HG03159 (cell line): ENCODE results near the gene CALD1.
"Not testable (repeated sequence)": the region's sequence is repeated elsewhere in the genome, so short reads cannot be mapped to it uniquely, and the experiment has no call there.

Experiments used
- ATAC-seq: cut with Tn5 transposase; IDR thresholded peaks from one replicate; pipeline ENCODE4 v1.9.1; 2021; ENCODE audit warnings: mild to moderate bottlenecking, moderate library complexity; ENCODE audit not compliant: unreplicated experiment

CALD1 gene

DNA sequence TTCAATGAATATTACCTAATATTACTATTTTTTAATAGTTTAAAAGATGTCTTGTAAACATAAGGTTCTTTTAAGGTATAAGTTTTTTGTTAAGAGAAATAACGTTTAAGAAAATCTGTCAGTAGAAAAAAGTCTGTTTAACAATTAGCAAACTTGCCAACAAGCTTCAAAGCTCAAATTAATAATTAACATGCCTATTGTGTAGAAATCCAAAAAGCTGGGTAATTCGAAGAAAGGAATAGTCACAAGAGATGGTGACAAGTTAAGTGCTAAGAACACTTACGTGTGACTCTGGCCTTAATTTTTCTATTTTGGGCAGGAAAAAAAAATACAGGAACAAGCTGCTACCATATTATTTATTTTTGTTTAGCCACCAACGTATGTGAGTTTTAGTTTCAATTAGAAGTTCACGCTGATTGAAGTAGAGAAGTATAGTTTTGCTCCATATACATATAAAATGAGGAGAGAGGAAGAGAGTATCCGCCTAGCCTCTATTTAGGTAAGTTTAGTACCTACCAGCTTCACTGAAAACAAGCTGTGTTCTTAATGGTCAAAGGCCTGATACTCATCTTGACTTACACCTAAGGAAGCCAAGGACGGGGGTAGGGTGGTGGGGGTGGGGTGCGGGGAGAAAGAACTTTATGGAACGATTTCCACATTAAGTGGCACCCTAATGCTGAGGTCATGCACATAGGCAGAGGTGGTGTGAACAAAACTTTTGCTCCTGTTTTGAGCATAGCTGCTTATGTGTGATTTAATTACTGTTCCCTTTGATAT, 163.4 kb downstream of the CALD1 start:
- ATAC-seq, result no peak

DNA sequence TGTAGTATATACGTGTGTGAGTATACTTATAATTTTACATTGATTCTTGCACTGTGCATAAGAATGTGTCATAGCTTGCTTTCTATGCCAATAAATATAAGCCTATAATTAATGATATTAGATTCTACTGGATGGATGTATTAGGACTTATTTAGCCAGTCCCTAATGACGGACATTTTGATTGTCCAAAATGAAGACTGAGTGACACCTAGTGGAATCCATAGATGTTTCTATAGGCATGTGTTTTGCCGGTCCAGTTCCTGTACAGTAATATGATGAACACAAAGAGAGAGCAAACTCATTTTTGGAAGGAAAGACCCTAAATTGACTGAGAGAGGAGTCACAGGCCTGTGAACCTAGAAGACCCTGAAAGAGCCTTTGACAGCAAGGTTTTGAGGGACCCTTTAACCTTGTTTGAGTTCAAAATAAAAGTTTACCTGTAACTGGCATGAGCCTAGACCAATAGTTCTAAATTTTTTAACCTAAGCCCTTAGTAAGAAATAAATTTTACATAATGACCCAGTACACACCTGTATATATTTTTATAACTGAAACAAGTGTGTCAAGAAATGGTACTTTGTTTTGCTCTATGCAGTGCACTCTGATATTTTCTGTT, 164.5 kb downstream of the CALD1 start:
- ATAC-seq, result peak; percentile 67

DNA sequence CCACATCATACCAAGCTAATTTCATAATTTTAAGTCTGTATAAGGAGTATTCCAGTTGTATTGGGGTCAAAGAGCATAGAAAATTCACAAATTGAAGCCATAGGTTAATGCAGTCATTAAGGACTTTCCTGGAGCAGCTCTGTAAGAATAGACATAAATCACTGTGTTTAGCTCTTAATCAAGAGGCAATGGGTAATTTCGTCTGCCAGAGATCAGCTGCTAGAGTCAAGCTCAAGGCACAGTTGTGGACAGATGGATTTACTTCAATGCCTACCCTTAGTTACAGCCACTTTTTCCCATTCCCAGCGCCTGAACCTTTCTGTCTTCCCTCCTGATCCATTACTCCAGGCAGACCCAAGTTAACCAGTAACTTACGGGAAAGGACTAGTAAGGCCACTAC, 166.3 kb downstream of the CALD1 start:
- no peak for ATAC-seq

DNA sequence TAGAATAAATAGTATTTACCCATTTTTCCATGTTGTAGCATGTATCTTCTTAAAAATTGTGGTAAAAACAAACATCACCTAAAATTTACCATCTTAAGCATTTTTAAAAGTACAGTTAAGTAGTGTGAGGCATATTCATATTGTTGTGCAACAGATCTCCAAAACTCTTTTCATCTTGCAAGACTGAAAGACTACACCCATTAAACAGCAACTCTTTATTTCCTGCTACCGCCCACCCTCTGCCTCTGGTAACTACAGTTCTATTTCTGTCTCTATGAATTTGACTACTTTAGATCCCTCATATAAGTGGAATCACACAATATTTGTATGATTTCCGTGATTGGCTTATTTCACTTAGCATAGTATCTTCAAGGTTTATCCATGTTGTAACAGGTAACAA, 166.8 kb downstream of the CALD1 start:
- ATAC-seq, result no peak

DNA sequence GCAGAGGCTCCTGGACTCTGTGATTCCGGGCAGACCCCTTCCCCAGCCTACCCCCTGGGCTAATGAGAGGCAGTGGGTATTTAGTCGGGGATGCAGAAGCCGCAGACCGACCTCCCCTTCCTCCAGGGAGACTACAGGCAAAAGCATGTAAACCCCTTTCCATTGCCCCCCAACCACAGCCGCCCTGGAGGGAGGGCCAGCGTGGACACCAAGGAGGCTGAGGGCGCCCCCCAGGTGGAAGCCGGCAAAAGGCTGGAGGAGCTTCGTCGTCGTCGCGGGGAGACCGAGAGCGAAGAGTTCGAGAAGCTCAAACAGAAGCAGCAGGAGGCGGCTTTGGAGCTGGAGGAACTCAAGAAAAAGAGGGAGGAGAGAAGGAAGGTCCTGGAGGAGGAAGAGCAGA, 167.9 kb downstream of the CALD1 start:
- no peak for ATAC-seq

DNA sequence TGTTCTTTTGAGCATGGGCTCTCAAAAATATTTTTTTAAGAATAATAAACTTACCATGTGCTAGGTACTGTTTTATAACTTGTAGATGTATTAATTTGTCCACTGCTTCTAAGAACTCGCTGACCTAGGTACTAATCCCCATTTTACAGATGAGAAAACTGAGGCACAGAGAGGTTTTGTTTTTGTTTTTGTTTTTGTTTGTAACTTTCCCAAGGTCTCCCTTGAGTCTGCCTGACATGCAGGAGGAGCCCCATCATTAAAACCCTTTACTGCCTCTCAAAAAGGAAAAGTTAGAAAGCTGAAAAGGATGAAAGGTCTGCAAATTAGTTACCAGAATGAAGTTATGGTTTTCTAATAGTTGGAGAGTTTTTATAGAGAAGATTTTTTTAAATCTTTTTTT, 168.4 kb downstream of the CALD1 start:
- no peak for ATAC-seq

DNA sequence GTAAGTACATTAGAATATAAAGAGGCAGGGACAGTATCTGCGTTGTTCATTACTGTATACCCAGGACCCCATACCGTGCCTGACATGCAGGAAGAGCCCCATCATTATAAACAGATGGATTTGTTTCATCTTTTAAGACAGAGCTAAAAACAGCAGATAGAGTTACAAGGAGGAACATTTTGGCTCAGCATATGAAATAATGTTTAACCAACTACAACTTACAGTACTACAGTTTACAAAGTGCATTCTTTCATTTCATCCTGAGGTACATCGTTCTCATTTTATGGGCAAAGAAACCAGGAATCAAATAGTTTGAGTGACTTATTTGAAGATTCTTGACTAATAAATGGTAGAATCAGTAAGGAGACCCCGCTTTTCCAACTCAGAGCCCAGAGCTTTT, 168.8 kb downstream of the CALD1 start:
- ATAC-seq, result no peak

DNA sequence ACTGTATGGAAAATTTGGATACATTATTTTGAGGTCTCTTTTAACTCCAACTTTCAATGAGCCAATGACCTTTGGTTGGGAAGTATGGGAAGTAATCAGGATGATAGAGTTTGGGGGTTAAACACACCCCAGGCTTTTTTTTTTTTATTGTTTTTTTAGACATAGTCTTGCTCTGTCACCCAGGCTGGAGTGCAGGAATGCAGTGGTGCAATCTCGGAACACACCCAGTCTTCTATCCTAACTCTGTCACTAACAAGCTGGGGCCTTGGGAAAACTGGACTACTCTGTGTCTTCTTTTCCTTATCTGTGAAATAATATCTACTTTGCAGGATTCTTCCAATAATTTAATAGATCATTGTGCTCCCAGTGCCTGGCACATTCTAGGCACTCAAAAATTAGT, 169.3 kb downstream of the CALD1 start:
- no peak for ATAC-seq

DNA sequence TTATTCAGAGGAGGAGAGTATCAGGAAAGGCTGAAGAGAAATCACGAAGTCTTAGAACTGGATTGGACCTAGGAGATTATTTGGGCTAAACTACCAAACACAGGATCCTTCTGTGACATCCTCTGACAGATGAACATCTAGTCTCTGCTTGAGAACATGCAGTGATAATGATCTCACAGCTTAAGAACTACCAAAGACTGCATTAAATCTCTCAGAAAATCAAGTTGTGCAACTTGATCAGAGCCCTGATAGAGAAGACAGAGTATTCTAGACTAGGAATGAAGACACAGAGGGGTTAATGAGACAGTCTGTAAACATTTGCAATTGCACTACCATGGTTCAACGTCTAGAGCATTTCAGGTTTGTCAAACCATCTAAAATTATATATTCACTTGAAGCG, 169.7 kb downstream of the CALD1 start:
- no peak for ATAC-seq

DNA sequence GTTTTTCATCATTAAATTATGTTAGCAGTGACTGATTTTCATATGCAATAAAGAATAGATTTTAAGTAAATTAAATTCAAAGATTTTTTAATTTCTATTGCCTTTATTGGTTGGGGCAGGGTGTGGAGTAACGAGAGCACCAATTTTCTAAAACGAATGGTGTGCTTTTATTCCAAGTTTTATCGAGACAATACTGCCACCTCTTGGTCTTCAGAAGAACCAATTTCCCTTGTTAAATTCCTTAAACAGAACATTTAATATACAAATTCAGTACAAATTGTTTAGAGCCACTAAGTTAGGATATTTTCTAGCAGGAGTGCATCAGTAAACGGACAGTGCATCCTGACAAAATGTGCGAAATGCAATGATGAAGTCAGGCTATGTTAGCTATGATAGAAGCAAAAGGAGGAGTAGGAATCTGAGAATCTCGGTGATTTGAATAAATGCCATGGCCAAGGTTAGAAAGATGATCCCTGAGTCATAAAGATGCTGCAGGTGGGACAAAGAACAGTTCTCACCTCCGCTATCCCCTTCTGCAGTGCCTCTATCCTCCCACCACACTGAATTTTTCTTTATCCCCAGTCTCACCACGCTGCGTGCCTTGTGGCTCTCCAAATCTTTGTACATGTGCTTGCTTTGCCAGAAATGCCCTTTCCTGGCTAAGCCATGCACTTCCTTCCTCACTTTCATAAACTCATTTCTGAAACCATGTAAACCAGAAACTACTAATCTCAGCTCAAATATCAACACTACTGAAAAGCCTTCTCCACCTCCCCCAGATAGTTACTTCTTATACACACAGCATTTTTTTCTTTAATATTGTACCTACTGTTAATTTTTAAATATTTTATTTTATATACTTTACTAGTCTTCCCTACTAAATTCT, 175.0 kb downstream of the CALD1 start:
- no peak for ATAC-seq

DNA sequence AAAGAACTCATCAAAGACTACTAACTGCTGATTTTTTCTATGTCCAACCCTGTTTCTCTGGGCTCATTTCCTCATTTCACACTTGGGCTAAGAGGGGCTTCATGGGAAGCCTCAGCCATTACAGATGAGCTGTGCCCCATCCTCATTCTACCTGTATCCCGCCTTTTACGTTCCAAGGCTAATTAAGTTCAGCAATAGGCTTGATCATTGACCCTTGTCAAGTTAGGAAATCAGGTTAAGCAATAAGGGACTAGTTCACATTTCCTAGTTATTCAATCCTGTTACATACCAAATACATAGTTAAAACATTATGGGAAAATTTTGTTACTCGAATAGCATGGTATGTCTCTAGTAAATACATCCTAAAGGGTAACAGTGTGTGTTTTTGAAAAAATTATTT, 177.6 kb downstream of the CALD1 start:
- ATAC-seq, result no peak

DNA sequence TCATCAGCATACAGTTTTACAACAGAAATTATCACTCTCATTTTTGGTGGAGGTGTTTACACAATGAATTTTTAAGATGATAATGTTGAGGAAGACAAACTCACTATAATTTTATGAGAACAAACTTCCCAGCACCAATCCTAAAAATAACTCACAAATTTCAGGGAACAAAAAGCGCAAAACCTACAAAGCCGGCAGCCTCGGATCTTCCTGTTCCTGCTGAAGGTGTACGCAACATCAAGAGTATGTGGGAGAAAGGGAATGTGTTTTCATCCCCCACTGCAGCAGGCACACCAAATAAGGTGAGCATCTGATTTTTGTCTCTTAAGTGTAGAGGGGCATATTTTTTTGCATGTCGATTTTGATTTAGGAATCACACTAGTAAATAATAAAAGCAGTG, 180.4 kb downstream of the CALD1 start:
- ATAC-seq, result no peak

DNA sequence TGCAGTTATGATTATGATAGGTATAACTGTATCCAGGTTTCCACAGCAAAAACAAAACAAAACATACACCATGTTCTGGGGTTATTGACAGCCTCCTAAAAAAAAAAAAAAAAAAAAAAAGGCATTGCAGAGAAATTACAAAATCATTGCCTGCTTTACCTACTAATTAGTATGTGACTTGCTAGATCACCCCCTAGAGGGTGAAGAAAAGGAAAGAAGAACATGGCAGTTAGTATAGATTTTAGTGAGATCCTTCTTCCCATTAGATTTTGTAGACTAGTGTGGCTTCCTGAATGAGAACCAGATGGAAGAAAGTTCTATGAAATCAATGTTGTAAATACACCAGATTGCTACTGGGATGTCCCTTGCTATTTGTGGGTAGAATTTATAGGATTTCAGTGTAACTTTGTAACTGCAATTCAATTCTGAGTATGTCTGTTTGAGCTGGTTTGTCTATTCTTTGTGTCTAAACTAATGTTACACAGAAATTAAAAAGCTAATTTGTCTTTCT, 182.9 kb downstream of the CALD1 start:
- no peak for ATAC-seq

DNA sequence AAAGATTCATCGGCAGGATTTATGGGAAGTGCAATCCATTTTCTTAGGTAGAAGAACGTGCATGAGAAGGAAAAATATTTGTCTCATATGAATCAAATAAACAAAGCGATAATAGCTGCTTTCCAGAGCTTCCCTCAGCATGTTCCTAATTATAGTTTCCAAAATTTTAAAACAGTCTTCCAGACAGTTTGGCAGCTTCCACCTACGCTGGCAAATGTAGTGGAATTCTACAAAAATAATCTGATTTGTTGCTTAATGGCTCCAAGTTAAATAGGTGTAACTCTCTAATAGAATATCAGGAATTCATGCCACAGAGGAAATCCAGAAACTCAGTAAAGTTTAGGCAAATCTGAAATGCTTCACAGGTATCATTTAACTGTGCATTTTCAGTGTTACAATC, 183.6 kb downstream of the CALD1 start:
- no peak for ATAC-seq

DNA sequence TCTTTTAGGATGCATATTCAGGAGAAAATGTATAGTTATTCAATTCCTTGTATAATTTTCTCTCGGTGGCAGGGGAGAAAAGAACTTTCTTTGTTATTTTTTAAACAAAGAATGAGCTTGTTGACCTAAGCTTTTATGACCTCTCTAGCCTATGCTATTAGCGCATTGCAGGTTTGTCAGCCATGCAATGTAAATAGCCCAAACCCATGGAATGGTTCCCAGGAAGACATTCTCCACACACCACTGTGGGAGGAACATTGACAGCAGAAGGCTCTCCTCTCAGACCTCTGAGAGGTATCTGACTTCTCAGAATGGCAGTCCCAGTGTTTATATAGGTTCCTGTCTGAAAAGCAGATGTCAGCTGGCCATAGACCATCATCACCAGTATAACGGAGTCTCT, 187.3 kb downstream of the CALD1 start:
- ATAC-seq, result no peak

DNA sequence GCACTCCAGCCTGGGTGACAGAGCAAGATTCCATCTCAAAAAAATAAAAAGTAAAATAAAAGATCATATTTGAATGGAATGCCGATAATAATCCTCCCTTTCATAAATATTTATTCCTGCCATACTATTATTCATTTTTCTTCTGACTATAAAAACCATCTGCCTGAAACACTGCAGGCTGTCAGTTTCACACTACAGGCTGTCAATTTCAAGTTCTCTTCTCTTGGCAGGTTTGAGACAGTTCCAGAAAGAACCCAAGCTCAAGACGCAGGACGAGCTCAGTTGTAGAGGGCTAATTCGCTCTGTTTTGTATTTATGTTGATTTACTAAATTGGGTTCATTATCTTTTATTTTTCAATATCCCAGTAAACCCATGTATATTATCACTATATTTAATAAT, 188.7 kb downstream of the CALD1 start:
- no peak for ATAC-seq

DNA sequence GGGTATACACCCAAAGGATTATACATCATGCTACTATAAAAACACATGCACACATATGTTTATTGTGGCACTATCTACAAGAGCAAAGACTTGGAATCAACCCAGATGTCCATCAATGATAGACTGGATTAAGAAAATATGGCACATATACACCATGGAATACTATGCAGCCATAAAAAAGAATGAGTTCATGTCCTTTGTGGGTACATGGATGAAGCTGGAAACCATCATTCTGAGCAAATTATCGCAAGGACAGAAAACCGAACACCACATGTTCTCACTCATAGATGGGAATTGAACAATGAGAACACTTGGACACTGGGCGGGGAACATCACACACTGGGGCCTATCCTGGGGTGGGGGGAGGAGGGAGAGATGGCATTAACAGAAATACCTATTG, 202.2 kb downstream of the CALD1 start:
- not testable (repeated sequence) for ATAC-seq

DNA sequence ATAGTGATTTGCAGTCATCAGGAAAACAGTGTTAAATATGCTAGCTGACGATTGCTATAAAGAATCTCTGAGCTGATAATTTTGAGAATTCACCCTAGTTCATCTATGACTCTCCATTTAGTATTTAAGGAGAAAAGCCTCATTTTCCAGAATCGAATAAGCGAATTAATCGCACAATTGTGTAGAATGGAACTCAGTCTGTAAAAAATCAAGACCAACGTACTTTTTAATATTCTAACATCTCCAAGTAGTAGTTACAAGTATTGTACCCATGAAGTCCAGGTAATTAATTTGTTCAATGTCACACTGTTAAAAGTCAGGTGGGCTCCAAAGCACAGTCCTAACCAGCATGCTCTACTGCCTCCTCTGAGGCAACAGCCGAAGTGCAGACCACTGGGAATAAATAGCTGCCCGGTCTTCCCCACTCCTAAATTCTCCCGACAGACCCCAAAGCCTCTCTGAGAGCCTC, 206.5 kb downstream of the CALD1 start:
- peak; percentile 46 for ATAC-seq

DNA sequence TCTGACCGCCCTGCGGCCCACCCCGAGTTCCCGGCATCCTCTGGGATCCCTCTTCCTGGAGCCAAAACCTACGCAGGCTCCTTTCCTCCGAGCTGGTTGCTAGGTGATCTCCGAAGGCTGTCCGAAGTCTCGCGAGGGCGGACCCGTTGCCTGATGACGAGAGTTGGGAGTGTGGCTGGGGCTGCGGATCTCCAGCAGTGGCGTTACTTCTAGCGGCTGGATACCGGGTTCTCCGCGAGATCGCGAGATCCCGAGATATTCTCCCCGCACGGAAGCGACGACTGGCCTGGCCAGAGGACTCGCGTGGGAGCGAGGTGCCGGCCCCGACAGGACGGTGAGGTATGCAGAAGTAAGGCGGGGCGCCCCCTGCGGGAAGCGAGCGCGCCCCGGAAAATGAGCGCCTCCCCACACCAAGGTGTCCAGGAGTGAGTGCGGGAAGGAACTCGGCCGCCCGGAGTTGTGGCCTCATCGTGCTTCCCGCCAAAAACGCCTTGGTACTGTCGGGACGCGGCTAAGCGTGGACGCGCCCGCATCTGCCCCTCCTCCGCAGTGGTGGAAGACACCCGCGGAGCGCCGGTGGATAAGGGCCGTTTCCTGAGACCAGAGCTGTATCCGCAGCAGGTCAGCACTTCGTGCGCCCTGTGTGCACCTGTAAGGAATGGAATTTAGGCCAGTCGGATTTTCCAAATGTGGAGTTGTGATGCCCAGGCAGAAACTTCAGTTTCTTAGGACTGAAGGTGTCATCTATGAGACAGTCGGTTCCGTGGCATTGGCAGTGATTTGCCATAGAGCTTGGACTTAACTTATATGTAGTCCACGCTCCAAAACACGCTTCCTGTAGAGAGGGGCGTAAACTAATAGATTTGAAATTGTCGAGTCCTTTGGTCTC, 207.2 kb downstream of the CALD1 start, which contains the start of gene AGBL3:
Gene AGBL3 (plus strand): TSS at position 146 of the 889 bp plus-strand sequence. CDS start 1,426 bp downstream, outside the sequence.
- peak; percentile 92 for ATAC-seq

DNA sequence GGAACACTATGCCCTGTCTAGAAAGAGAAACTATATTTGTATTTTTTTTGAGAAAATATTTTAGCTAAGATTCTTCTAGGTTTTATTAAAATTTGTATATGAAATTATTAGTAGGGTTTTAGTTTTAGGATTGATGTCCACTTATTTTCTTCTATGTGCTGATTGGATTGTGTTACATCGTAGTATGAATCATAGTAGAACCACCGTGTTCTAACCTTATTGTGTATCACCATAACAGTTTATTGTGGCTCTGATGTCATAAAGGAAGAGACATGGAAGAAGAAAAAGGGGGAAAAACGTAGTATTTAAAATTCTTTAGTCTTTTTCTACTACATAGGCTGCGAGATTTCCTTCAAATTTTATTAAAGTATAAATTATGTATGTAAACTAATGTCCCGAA, 208.7 kb downstream of the CALD1 start:
- no peak for ATAC-seq
